LNCaP clone FGC (cell line): Measurements from ENCODE around the gene KIF18A.
"Not testable (repeated sequence)": the region's sequence is repeated elsewhere in the genome, so short reads cannot be mapped to it uniquely, and the experiment has no call there.

Experiments
- DNase-seq: peaks from one replicate; pipeline ENCODE4 v3.0.0-alpha.2; 2011; ENCODE audit warnings: low read depth
- H3K4me3 ChIP-seq: 2 replicates; pipeline ENCODE4 v1.5.1; 2011; ENCODE audit warnings: mild to moderate bottlenecking, low read depth, low read length, control low read depth
- TF ChIP-seq, protein P1 (sequence below): IDR thresholded peaks from 2 replicates; pipeline ENCODE4 v1.5.1; 2012; ENCODE audit warnings: mild to moderate bottlenecking; ENCODE audit not compliant: control insufficient read depth, insufficient read depth; ENCODE audit errors: extremely low read depth

Gene KIF18A

DNA sequence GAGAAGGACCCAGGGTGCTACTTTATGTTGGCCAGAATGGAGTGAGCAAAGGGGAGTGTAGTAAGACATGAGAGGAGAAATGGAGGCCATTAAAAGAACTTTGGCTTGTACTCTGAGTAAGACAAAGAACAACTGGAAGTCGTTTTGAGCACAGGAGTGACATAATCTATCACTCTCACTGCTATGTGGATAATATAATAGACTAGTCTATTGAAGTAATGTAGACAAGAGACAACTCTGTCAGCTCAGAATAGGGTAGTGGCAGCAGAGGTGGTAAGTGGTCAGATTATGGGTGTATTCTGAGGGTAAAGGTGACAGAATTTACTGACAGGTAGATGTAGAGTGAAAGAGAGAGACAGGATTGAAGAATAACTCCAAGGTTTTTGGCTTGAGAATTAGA is 8.2 kb downstream of the KIF18A start:
- TF ChIP-seq, protein P1, sequence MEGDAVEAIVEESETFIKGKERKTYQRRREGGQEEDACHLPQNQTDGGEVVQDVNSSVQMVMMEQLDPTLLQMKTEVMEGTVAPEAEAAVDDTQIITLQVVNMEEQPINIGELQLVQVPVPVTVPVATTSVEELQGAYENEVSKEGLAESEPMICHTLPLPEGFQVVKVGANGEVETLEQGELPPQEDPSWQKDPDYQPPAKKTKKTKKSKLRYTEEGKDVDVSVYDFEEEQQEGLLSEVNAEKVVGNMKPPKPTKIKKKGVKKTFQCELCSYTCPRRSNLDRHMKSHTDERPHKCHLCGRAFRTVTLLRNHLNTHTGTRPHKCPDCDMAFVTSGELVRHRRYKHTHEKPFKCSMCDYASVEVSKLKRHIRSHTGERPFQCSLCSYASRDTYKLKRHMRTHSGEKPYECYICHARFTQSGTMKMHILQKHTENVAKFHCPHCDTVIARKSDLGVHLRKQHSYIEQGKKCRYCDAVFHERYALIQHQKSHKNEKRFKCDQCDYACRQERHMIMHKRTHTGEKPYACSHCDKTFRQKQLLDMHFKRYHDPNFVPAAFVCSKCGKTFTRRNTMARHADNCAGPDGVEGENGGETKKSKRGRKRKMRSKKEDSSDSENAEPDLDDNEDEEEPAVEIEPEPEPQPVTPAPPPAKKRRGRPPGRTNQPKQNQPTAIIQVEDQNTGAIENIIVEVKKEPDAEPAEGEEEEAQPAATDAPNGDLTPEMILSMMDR: no peak
- no peak overlapping the region for H3K4me3 ChIP-seq
- no peak for DNase-seq

DNA sequence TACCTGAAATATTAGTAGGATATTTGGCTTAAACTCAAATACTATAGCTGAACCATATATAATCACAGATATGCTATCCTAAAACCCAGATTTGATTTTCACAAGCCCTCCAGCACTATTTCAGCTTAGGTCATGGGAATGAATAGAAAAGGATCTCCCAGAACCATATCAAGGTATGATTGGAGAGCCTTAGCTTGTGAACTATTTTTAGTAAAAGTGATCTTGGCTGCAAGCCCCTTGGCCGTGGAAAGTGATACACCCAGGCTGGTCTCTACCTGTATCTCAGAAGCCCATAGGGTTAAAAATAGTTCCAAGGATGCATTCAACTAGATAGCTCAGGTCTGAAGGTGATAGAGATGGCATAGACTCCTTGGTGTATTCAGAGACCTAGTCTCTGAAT is 9.7 kb downstream of the KIF18A start:
- TF ChIP-seq, protein P1: no peak
- H3K4me3 ChIP-seq: no peak overlapping the region
- DNase-seq: no peak

DNA sequence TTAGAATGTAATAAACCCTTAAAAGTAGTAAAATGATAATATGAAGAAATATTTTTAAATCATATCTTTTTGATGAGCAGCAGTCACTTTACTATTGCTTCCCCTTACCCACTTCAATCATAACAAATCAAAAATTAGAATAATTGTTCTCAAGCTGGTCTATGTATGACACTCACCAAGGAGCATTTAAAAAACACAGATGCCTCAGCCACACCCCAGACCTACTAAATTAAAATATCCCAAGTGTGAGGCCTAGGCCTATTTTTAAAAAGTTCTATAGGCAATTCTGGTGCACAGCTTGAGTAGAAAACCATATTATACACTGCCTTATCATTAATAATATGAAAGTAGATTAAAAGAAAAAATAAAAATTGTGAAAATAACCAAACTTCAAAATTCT is 15.2 kb downstream of the KIF18A start:
- H3K4me3 ChIP-seq: no peak overlapping the region
- TF ChIP-seq, protein P1: no peak
- no peak for DNase-seq

DNA sequence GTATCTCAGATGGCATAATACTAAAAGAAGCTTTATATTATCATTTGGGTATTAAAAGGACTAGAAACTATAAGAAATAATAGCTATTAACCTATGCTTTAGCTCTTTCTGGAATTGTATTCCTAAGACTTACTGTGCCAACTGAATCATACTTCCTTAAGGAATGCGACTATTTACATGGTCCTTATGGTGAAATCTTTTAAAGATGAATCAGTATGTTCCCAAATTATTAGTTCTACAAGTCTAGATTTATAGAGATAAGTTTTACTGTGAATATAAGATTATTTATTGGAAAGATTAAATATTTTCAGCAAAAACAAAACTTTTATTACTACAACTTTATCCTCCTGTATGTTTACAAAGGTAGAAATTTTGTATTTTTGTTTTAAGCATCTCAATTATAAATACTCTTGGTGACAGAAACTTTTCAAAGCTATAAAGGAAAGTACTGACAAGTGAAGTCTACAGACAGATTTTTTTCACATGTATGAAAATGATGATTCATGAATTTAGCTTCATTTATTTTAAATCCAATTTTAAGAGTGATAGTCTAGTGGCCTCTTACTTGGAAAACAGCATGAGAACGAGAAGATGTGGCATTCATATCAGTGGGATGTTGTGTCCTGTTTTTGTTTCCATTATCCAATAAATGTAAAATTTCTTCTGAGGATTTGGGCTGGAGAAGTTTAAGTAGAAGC is 17.8 kb downstream of the KIF18A start:
- no peak for DNase-seq
- no peak overlapping the region for H3K4me3 ChIP-seq
- TF ChIP-seq, protein P1: no peak

DNA sequence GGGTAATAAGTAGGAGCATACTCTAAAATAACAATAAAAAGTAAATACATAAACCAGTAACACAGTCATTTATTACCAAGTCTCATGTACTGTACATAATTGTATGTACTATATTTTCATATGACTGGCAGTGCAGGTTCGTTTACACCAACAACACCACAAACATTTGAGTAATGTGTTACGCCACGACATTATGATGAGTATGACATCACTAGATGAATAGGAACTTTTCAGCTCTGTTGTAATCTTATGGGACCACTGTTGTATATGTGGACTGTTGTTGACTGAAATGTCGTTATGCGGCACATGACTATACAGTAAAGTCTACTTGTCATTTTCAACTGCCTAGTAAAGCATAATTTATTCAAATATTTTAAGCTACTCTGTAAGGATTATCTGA is 18.6 kb downstream of the KIF18A start:
- H3K4me3 ChIP-seq: no peak overlapping the region

DNA sequence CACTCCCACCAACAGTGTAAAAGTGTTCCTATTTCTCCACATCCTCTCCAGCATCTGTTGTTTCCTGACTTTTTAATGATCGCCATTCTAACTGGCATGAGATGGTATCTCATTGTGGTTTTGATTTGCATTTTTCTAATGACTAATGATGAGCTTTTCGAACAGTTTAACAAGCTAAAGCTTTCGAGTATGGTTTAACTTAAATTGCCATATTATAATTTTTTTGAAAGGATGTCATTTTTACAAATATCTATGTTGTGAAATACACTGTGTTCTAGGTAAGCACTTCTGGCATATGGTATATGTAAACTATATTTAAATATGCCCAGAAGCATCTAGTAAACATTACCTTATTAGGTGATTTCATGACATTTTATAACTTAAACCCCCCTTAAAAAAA is 20.3 kb downstream of the KIF18A start:
- H3K4me3 ChIP-seq, DNase-seq: not testable (repeated sequence)

More for the DNA sequence above, 18.6 kb downstream of the KIF18A start:
- no peak for DNase-seq
- TF ChIP-seq, protein P1: no peak

DNA sequence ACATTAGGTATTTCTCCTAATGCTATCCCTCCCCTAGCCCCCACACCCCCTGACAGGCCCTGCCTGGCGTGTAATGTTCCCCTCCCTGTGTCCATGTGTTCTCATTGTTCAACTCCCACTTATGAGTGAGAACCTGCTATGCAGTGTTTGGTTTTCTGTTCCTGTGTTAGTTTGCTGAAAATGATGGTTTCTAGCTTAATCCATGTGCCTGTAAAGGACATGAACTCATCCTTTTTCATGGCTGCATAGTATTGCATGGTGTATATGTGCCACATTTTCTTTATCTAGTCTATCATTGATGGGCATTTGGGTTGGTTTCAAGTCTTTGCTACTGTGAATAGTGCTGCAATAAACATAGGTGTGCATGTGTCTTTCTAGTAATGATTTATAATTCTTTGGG is 20.8 kb downstream of the KIF18A start:
- not testable (repeated sequence) for H3K4me3 ChIP-seq

DNA sequence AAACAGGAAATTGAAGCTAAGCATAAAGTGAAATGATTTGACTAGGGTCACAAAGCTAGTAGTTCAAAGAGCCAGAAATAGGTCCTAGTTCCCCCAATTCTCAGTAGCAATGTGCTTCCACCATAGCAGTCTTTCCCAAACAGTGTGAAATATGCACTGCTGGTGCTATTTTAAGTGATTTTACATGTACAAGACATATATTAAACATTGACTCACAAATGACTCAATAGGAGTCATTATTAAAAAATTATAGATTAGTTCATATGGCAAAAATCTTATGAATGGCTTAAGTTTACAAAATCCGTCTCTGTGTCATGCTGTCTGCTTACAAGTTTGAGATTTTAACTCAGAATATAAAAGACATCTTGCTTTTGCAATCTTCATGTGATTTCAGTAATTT is 21.4 kb downstream of the KIF18A start:
- TF ChIP-seq, protein P1: no peak
- no peak overlapping the region for H3K4me3 ChIP-seq
- DNase-seq: no peak

More for the DNA sequence above, 20.8 kb downstream of the KIF18A start:
- not testable (repeated sequence) for DNase-seq
